Natural killer cell (primary cell): ENCODE results near the gene SLC12A4. TPM values are rescaled to one million over a fixed set of nuclear protein-coding genes. Genes with fewer than 3 reads are reported as not detected.

Experiments
- ATAC-seq, 3 donors: fragments of 150-1000 bp in 2 of 3; fragments of 200-7000 bp in 1 of 3; cut with Tn5 transposase; 1 replicate in 1 of 3; 2 replicates in 2 of 3; pipeline ENCODE4 v1.10.0; 2021; ENCODE audit warnings: mild to moderate bottlenecking in 2 of 3, moderate library complexity in 2 of 3
- DNase-seq, 2 donors: peaks; one replicate each; pipeline versions ENCODE4 v3.0.0 to v3.0.0-alpha.2; 2013 to 2021; ENCODE audit warnings: mixed read lengths in 1 of 2
- H3K27ac ChIP-seq: one replicate; pipeline ENCODE4 v1.5.1; 2013; ENCODE audit warnings: mild to moderate bottlenecking, low read length
- H3K27me3 ChIP-seq: one replicate; pipeline ENCODE4 v1.6.1; 2013; ENCODE audit warnings: low read length; ENCODE audit not compliant: control insufficient read depth, insufficient read depth
- H3K36me3 ChIP-seq: one replicate; pipeline ENCODE4 v1.6.1; 2013; ENCODE audit warnings: low read length; ENCODE audit not compliant: control insufficient read depth, insufficient read depth
- H3K4me1 ChIP-seq: one replicate; pipeline ENCODE4 v1.6.1; 2013; ENCODE audit warnings: low read length; ENCODE audit not compliant: control insufficient read depth, insufficient read depth
- H3K4me3 ChIP-seq: one replicate; pipeline ENCODE4 v1.5.1; 2013; ENCODE audit warnings: low read length
- H3K9me3 ChIP-seq: one replicate; pipeline ENCODE4 v1.6.1; 2013; ENCODE audit warnings: low read length; ENCODE audit not compliant: control insufficient read depth, insufficient read depth
- H3K27ac Mint-ChIP-seq, 2 donors: one replicate each; pipeline ENCODE4 v1.8.0; 2022; ENCODE audit warnings: mild to moderate bottlenecking in 2 of 2, mixed read lengths in 2 of 2, moderate library complexity in 1 of 2
- H3K27me3 Mint-ChIP-seq, 2 donors: one replicate each; pipeline ENCODE4 v1.8.0; 2022; ENCODE audit warnings: low read depth in 2 of 2, mixed read lengths in 2 of 2
- H3K36me3 Mint-ChIP-seq: one replicate; pipeline ENCODE4 v1.8.0; 2022; ENCODE audit warnings: mixed read lengths
- H3K4me1 Mint-ChIP-seq, 2 donors: one replicate each; pipeline ENCODE4 v1.8.0; 2022; ENCODE audit warnings: mixed read lengths in 2 of 2
- H3K4me3 Mint-ChIP-seq: one replicate; pipeline ENCODE4 v1.8.0; 2022; ENCODE audit warnings: mild to moderate bottlenecking, moderate library complexity, mixed read lengths
- H3K9me3 Mint-ChIP-seq, 2 donors: one replicate each; pipeline ENCODE4 v1.8.0; 2022; ENCODE audit warnings: mixed read lengths in 2 of 2
- CTCF ChIP-seq: fragments of 200-600 bp; IDR thresholded peaks from one replicate; pipeline ENCODE4 v1.8.0; 2022; ENCODE audit warnings: antibody characterized with exemption
- WGBS: methylation state at CpG from one replicate; pipeline ENCODE4 v1.1.7; 2013; ENCODE audit warnings: missing lambda C conversion rate; ENCODE audit not compliant: insufficient coverage; 5-methylcytosine and 5-hydroxymethylcytosine counted together
- intact Hi-C: fragments of 100-400 bp; cut with micrococcal nuclease; formaldehyde crosslinking; loops from one replicate; pipeline ENCODE4 v1.14.2; 2022
- total RNA-seq, 4 donors: library from RNA; stranded (reverse); fragments of 120-200 nt in 1 of 4; gene quantifications; one replicate each; pipeline versions ENCODE4 v1.2.3 to v1.2.4, GENCODE V29; 2013 to 2022

The SLC12A4 gene
- total RNA-seq, 3 donors from 2014 or later (not counting 1 experiment from before 2014, with no cell fraction given), result 30.0 to 47.0 (median 30.5) TPM

- Mint-ChIP-seq H3K4me3 (peak overlapping the region; percentile 63), H3K4me1 (peaks cover 28 to 53% of the 10 kb centered on the region in 2 donors)
- 76% methylated on average over 20 of the region's 20 CpGs for WGBS
Observed at GRCh38 chr16:67992661-67993206, 24.3 kb upstream of the SLC12A4 start.

GRCh38 chr16:67990018-67990386 lies 21.6 kb upstream of the SLC12A4 start:
- Mint-ChIP-seq H3K9me3 (no peaks in the 10 kb centered on the region), H3K27ac (peak overlapping the region in 1 of 2 donors; percentile 37), H3K36me3 (no peaks in the 10 kb centered on the region), H3K4me1 (peaks cover 23 to 44% of the 10 kb centered on the region in 2 donors), H3K4me3 (no peak overlapping the region), H3K27me3 (no peaks in the 10 kb centered on the region)
- DNase-seq (no peak), ATAC-seq (no peak)
- Histone ChIP-seq H3K27me3 (no peaks in the 10 kb centered on the region), H3K36me3 (peaks cover 9% of the 10 kb centered on the region), H3K4me3 (no peak overlapping the region), H3K27ac (no peak overlapping the region), H3K4me1 (peaks cover 60% of the 10 kb centered on the region), H3K9me3 (no peaks in the 10 kb centered on the region)
- TF ChIP-seq CTCF, result no peak
- 88% methylated on average over 5 of the region's 6 CpGs for WGBS
- intact Hi-C loops, result no loop called here

More at GRCh38 chr16:67992661-67993206, 24.3 kb upstream of the SLC12A4 start:
- Histone ChIP-seq H3K9me3 (no peaks in the 10 kb centered on the region), H3K27ac (peak overlapping the region; percentile 89), H3K4me3 (no peak overlapping the region), H3K36me3 (peaks cover 6% of the 10 kb centered on the region), H3K27me3 (no peaks in the 10 kb centered on the region), H3K4me1 (peaks cover 68% of the 10 kb centered on the region)
- no peaks in the 10 kb centered on the region for H3K36me3 Mint-ChIP-seq
- DNase-seq (no peak), ATAC-seq (no peak)
- peak overlapping the region; percentile 89 to 95 for H3K27ac Mint-ChIP-seq
- no peak for TF ChIP-seq CTCF
- intact Hi-C loops, result loop anchor here (1.0 kb wide), 3 partner anchors 31 to 237 kb away; partner anchors contain the start of genes DDX28 and DUS2
- no peaks in the 10 kb centered on the region for H3K27me3 Mint-ChIP-seq
- no peaks in the 10 kb centered on the region for H3K9me3 Mint-ChIP-seq

- no peaks in the 10 kb centered on the region for H3K36me3 Mint-ChIP-seq
- no peak overlapping the region for H3K4me3 Mint-ChIP-seq
- intact Hi-C loops, result no loop called here
- TF ChIP-seq CTCF, result no peak
- H3K9me3 Mint-ChIP-seq, result no peaks in the 10 kb centered on the region
- peaks cover 60% of the 10 kb centered on the region for H3K4me1 ChIP-seq
- peak in 1 of 3 donors; percentile 20 for ATAC-seq
- no peaks in the 10 kb centered on the region for H3K9me3 ChIP-seq
- H3K4me1 Mint-ChIP-seq, result peaks cover 23 to 44% of the 10 kb centered on the region in 2 donors
- H3K36me3 ChIP-seq, result peaks cover 9% of the 10 kb centered on the region
- no peaks in the 10 kb centered on the region for H3K27me3 Mint-ChIP-seq
- no peak overlapping the region for H3K4me3 ChIP-seq
- peak overlapping the region; percentile 1 to 37 for H3K27ac Mint-ChIP-seq
- DNase-seq, result no peak
- WGBS, result 72% methylated on average over 8 of the region's 8 CpGs
- H3K27me3 ChIP-seq, result no peaks in the 10 kb centered on the region
- peak overlapping the region; percentile 66 for H3K27ac ChIP-seq
Observed at GRCh38 chr16:67989322-67990017, 21.0 kb upstream of the SLC12A4 start.
